ENCODE results near the gene TAF11L2. TPM values are rescaled to one million over a fixed set of nuclear protein-coding genes. Genes with fewer than 3 reads are reported as not detected.
"Not testable (repeated sequence)": the region's sequence is repeated elsewhere in the genome, so short reads cannot be mapped to it uniquely, and the experiment has no call there.

The TAF11L2 gene
- not detected for polyA plus RNA-seq (ENCODE audit: insufficient read length)

GRCh38 chr5:17497931-17498330, at the start of gene TAF11L2:
TAF11L2 (plus strand) TSS chr5:17498231.
- not testable (repeated sequence) for DNase-seq

GRCh38 chr5:17448877-17449276, 49.2 kb upstream of the TAF11L2 start:
- no peak for DNase-seq

- no peak for DNase-seq
Observed at GRCh38 chr5:17452936-17453335, 45.1 kb upstream of the TAF11L2 start.

- DNase-seq: no peak
Observed at GRCh38 chr5:17455942-17456341, 42.1 kb upstream of the TAF11L2 start.

- DNase-seq: no peak
Observed at GRCh38 chr5:17461793-17462192, 36.2 kb upstream of the TAF11L2 start.

- no peak for DNase-seq
Observed at GRCh38 chr5:17463653-17464052, 34.4 kb upstream of the TAF11L2 start.

GRCh38 chr5:17470064-17470463, 28.0 kb upstream of the TAF11L2 start:
- no peak for DNase-seq

GRCh38 chr5:17475064-17475463, 23.0 kb upstream of the TAF11L2 start:
- DNase-seq: not testable (repeated sequence)

GRCh38 chr5:17477043-17477442, 21.0 kb upstream of the TAF11L2 start:
- no peak for DNase-seq

GRCh38 chr5:17477573-17478265, 20.3 kb upstream of the TAF11L2 start:
- DNase-seq: no peak

- DNase-seq: no peak
Observed at GRCh38 chr5:17481378-17481777, 16.7 kb upstream of the TAF11L2 start.

- no peak for DNase-seq
Observed at GRCh38 chr5:17482790-17483189, 15.2 kb upstream of the TAF11L2 start.

GRCh38 chr5:17486464-17487173, 11.4 kb upstream of the TAF11L2 start:
- not testable (repeated sequence) for DNase-seq

GRCh38 chr5:17487174-17487512, 10.9 kb upstream of the TAF11L2 start:
- DNase-seq: no peak

GRCh38 chr5:17491257-17491656, 6.8 kb upstream of the TAF11L2 start:
- DNase-seq: peak; percentile 2

- DNase-seq: no peak
Observed at GRCh38 chr5:17492770-17493169, 5.3 kb upstream of the TAF11L2 start.

GRCh38 chr5:17497446-17497845, 585 bp upstream of the TAF11L2 start:
- no peak for DNase-seq

GRCh38 chr5:17511775-17512325, 13.8 kb downstream of the TAF11L2 start:
- no peak for DNase-seq

- DNase-seq: not testable (repeated sequence)
Observed at GRCh38 chr5:17517526-17517925, 19.5 kb downstream of the TAF11L2 start.

- not testable (repeated sequence) for DNase-seq
Observed at GRCh38 chr5:17518067-17518466, 20.0 kb downstream of the TAF11L2 start, which contains the start of gene TAF11L3. TAF11L3 (plus strand) TSS chr5:17518367.

GRCh38 chr5:17519508-17519907, 21.5 kb downstream of the TAF11L2 start:
- not testable (repeated sequence) for DNase-seq

GRCh38 chr5:17521501-17521900, 23.5 kb downstream of the TAF11L2 start, which contains the start of gene TAF11L4:
TAF11L4 (plus strand) TSS chr5:17521801.
- DNase-seq: not testable (repeated sequence)

GRCh38 chr5:17524935-17525334, 26.9 kb downstream of the TAF11L2 start, which contains the start of gene TAF11L5:
TAF11L5 (plus strand) TSS chr5:17525235.
- not testable (repeated sequence) for DNase-seq

- DNase-seq: peak; percentile 2
Observed at GRCh38 chr5:17526504-17526903, 28.5 kb downstream of the TAF11L2 start.
